ENCODE results near the gene CTSE.

CTSE gene

DNA sequence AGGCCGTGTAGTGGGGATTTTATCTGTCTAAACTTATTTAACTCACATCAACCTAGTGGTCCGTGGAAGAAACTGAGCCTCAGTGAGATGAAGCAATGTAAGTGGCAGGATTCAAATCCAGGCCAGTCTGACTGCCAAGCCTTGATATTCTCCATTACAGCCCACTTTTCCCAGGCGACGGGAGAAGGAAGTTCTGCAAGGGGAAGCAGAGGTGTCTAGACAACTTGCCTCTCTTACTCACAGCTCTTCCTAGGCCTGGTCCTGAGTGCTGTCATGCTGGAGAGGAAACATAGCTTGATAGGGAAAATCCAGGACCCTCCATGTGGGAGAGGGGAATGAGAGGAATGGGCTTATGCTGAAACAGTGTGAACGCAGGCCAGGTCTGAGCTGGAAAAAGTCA lies 9.1 kb downstream of the CTSE start:
- no peak overlapping the region for H3K4me3 ChIP-seq (ENCODE audit: low read depth in 1 of 2, low read length in 1 of 2)
- H3K9me3 ChIP-seq: no peaks in the 10 kb centered on the region
- TF ChIP-seq, protein P1, sequence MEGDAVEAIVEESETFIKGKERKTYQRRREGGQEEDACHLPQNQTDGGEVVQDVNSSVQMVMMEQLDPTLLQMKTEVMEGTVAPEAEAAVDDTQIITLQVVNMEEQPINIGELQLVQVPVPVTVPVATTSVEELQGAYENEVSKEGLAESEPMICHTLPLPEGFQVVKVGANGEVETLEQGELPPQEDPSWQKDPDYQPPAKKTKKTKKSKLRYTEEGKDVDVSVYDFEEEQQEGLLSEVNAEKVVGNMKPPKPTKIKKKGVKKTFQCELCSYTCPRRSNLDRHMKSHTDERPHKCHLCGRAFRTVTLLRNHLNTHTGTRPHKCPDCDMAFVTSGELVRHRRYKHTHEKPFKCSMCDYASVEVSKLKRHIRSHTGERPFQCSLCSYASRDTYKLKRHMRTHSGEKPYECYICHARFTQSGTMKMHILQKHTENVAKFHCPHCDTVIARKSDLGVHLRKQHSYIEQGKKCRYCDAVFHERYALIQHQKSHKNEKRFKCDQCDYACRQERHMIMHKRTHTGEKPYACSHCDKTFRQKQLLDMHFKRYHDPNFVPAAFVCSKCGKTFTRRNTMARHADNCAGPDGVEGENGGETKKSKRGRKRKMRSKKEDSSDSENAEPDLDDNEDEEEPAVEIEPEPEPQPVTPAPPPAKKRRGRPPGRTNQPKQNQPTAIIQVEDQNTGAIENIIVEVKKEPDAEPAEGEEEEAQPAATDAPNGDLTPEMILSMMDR (IDR thresholded peaks at IDR 0.05): no peak
- H3K27ac ChIP-seq: no peak overlapping the region
- no peaks in the 10 kb centered on the region for H3K27me3 ChIP-seq
- no peaks in the 10 kb centered on the region for H3K36me3 ChIP-seq
- peaks cover 19 to 25% of the 10 kb centered on the region in 2 experiments for H3K4me1 ChIP-seq (ENCODE audit: control insufficient read depth in 1 of 2, insufficient read depth in 1 of 2, low read depth in 1 of 2, low read length in 1 of 2)

DNA sequence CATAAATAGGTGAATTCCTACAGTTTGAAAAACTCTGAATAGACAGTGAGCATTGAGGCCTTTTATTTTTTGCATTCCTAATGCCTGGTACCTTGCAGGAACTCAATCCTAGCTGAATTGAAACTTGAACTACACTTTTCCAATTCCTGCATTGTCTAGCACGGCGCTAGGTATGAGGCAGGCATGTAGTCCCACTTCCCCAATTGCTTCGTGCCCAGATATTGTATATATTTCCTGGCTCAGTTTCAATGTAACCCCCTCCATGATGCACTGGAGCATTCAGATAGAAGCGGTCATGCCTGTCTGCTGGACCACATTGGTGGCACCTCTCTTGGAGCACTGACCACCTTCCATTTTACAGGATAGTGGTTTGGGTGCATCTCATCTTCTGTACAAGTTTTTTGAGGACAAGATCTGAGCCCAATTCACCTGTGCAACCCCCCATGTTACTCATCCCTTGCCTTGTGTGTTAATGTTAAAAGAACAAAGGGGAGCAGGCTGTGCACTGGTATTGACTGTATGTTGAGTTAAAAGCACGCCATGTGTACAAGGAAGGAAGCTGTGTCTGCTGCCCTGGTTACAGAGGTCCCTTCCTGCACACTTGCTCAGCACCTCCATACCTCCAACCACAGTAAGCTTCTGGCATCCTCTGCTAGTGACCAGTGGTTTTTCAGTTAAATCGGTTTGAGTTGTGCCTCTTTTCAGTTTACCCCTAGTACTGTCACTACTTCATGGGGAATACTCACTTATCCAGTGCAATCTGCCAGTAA lies 10.5 kb downstream of the CTSE start:
- Histone ChIP-seq H3K27ac (no peak overlapping the region), H3K4me1 (ENCODE audit: control insufficient read depth in 1 of 2, insufficient read depth in 1 of 2, low read depth in 1 of 2, low read length in 1 of 2) (peaks cover 19 to 25% of the 10 kb centered on the region in 2 experiments), H3K27me3 (no peaks in the 10 kb centered on the region), H3K4me3 (ENCODE audit: low read depth in 1 of 2, low read length in 1 of 2) (no peak overlapping the region), H3K36me3 (no peaks in the 10 kb centered on the region), H3K9me3 (no peaks in the 10 kb centered on the region)
- TF ChIP-seq, protein P1 (IDR thresholded peaks at IDR 0.05): no peak

DNA sequence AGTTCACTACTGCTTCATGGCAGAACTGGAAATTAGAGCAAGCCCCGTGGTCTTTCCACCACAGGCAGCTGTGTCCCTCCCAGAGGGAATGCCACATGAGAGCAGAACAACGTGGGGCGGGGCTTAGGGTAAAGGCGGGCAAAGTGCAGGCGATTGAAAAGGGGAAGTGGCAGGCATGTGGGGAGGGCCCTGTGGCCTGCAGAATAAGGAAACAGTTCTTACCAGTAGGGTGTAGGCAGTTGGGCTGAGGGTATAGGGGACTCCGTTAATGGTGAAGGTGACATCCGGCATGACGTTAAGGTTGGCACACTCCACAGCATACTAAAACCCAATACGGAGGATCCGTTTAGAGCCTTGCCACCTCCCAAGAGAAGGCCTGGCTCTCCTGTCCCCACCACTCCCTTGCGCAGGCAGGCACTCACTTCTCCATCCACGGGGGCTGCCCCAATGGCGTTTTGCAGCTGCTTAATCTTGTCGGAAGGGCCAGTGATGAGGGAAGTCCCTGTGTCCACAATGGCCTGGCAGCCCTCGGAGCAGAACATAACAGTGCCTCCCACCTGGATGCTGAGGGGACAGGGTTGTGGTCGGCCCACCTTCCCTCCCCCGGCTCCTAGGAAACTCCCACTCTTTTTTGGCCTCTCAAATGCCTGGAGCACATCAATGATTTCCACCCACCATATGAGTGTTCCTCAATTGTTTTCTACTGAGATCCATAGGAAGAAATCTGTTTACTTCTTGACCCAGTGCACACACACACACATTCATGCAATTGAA lies 11.4 kb downstream of the CTSE start:
- TF ChIP-seq, protein P1 (IDR thresholded peaks at IDR 0.05): no peak

DNA sequence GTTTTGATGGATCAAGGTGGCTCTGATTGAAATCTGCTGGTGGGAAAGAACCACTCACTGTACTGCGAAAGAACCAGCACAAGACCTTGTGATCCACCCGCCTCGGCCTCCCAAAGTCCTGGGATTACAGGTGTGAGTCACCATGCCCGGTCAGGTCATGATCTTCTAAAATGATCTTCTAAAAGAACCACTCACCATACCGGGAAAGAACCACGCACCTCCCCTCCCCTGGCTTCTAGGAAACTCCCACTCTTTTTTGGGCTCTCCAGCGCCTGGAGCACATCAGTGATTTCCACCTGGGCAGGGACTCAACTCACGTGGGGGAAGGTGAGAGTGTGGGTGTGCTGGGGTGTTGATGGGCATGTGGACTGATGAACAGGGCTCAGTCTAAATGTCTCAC lies 12.6 kb downstream of the CTSE start:
- Histone ChIP-seq H3K4me1 (ENCODE audit: control insufficient read depth in 1 of 2, insufficient read depth in 1 of 2, low read depth in 1 of 2, low read length in 1 of 2) (peaks cover 19 to 25% of the 10 kb centered on the region in 2 experiments), H3K9me3 (no peaks in the 10 kb centered on the region), H3K27me3 (peaks cover 7% of the 10 kb centered on the region), H3K27ac (no peak overlapping the region), H3K4me3 (ENCODE audit: low read depth in 1 of 2, low read length in 1 of 2) (no peak overlapping the region), H3K36me3 (no peaks in the 10 kb centered on the region)
- TF ChIP-seq, protein P1 (IDR thresholded peaks at IDR 0.05): no peak

More for the DNA sequence above, 11.4 kb downstream of the CTSE start:
- Histone ChIP-seq H3K9me3 (no peaks in the 10 kb centered on the region), H3K4me3 (ENCODE audit: low read depth in 1 of 2, low read length in 1 of 2) (peak overlapping the region in 1 of 2 experiments; percentile 30), H3K36me3 (no peaks in the 10 kb centered on the region), H3K27me3 (no peaks in the 10 kb centered on the region), H3K4me1 (ENCODE audit: control insufficient read depth in 1 of 2, insufficient read depth in 1 of 2, low read depth in 1 of 2, low read length in 1 of 2) (peaks cover 19 to 25% of the 10 kb centered on the region in 2 experiments), H3K27ac (peak overlapping the region; percentile 60)

- TF ChIP-seq, protein P1 (IDR thresholded peaks at IDR 0.05): no peak
- H3K4me3 ChIP-seq (ENCODE audit: low read depth in 1 of 2, low read length in 1 of 2): no peak overlapping the region
Measured at GRCh38 chr1:206010060-206010459, 13.6 kb downstream of the CTSE start.

More at GRCh38 chr1:206010060-206010459, 13.6 kb downstream of the CTSE start:
- H3K27ac ChIP-seq: no peak overlapping the region
- H3K27me3 ChIP-seq: peaks cover 7% of the 10 kb centered on the region
- peaks cover 19 to 25% of the 10 kb centered on the region in 2 experiments for H3K4me1 ChIP-seq (ENCODE audit: control insufficient read depth in 1 of 2, insufficient read depth in 1 of 2, low read depth in 1 of 2, low read length in 1 of 2)
- no peaks in the 10 kb centered on the region for H3K36me3 ChIP-seq
- H3K9me3 ChIP-seq: no peaks in the 10 kb centered on the region
